ENCODE measurements around the gene GRM7.
A peak's percentile ranks its signal among the peaks of the same experiment; 100 is the strongest.

GRM7 gene

GRCh38 chr3:7709376-7710082 lies 848.6 kb downstream of the GRM7 start:
- DNase-seq, result no peak

GRCh38 chr3:7710284-7710683 lies 849.4 kb downstream of the GRM7 start:
- DNase-seq, result no peak

GRCh38 chr3:7713724-7714123 lies 852.8 kb downstream of the GRM7 start:
- no peak for DNase-seq

DNA sequence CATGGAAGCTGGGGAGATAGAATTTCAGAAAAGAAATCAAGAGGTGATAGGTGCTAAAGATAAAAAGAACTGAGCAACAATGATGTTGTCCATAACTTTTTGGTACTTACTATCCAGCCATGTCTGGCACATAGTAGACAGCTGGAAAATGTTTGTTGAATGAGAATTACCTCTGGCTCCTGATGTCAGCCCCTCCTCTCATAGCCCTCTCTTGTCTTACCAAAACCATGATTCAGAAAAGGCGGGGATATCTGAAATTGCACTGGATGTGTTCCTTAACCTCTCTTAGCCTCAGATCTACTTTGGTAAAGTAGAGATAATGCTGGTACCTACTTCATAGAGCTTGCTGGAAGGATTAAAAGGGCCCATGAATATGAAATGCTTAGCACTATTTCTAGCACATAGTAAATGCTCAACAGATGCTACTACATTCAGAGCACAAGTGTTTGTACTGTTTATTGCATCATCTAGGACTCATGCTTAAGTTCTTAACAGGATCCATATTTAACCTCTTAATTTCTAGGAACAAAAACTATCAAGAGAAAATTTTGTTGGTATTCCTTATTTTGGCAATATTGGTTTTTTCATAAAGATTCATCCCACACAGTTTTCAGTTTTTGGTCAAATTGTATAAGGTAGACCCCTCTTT lies 859.9 kb downstream of the GRM7 start:
- DNase-seq, result no peak

DNA sequence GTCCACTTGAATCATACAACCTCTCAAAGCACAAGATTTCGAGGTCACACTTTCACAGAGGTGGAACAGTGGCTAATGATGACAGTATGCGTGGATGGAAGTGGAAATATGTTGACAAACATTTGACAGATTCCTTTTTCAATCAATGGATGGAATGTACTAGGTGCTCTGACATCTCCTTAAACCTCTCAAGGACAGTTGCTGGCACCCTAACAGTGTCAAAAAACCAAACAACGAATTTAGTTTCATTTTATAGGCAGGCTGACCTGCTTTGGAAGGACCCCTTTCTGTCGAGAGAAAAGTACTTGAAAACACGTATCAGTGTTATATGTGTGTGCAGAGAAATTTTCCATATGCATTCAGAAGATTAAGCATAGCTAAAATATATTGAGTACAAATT lies 861.0 kb downstream of the GRM7 start:
- DNase-seq, result no peak

DNA sequence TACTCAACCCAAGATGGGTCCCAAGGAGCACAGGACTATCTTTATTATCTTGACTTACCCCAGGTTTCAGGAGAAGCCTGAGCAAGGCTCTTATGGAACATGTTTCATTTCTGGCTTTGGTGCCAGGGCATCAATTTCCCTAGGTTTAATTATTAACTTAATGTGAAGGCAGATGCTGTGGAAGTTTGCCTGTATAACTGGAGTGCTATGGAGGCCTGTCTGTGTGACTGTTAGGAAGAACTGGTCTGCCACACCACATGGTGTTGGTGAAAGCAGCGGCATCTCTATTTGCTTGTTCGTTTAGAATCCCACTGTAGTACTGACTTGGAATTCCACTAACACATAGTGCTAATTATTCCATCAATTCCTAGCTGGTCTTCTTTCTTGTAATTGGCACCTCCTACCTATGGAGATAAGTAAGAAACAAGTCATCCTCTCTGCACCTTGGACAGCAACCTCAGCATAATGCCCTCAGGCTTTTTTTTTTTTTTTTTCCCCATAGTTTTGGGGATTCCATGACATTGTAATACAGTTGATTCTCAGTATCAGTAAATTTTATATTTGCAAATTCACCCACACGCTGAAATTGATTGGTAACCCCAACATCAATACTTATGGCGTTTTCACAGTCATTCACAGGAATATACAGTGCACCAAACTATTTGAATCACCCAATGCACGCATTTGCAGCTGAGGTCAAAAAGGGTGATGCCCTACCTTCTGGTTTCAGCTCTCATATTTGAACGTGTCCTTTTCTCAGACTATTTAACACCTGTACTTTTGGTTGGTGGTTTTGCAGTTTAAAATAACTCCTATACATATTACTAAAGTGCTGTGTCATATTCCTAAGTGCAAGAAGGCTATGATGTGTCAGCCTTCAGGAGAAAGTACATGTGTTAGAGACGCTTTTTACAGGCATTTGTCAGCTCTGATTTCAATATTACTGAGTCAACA lies 867.9 kb downstream of the GRM7 start:
- no peak for DNase-seq

DNA sequence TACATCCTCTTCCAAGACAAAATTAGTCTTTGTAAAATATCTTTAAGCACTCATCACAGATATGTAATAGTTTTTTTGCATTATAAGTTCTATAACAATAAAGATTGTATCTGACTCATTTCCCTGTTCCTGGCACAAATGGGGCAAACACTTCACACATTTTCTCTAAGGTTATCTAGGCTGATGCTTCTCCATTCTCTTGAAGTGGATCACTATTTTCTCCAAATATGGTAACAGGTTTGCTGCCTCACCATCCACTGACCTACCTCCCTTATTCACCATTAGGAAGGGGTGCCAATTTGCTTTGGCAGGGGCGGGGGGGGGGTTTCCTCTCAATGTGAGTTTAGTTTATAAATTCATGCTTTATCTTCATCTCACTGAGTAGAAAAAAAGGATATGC lies 873.0 kb downstream of the GRM7 start:
- DNase-seq, result no peak

GRCh38 chr3:7734456-7734855 lies 873.5 kb downstream of the GRM7 start:
- DNase-seq, result no peak

- no peak for DNase-seq
These were observed 876.3 kb downstream of the GRM7 start for GRCh38 chr3:7737263-7737662.

GRCh38 chr3:7739754-7740153 lies 878.8 kb downstream of the GRM7 start:
- no peak for DNase-seq

DNA sequence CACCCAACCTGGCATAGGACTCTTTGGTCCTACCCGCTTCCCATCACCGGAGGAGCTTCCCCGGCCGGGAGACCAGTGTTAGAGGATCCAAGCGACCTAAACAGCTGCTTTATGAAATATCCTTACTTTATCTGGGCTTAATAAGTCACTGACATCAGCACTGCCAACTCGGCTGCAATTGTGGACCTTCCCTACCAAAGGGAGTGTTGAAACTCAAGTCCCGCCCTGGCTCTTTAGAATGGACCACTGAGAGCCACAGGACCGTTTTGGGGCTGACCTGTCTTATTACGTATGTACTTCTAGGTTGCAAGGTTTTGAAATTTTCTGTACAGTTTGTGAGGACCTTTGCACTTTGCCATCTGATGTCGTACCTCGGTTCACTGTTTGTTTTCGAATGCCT lies 879.5 kb downstream of the GRM7 start:
- no peak for DNase-seq

- DNase-seq, result no peak
These were observed 883.9 kb downstream of the GRM7 start for GRCh38 chr3:7744850-7745249.

- DNase-seq, result no peak
These were observed 884.8 kb downstream of the GRM7 start for GRCh38 chr3:7745711-7746110.

DNA sequence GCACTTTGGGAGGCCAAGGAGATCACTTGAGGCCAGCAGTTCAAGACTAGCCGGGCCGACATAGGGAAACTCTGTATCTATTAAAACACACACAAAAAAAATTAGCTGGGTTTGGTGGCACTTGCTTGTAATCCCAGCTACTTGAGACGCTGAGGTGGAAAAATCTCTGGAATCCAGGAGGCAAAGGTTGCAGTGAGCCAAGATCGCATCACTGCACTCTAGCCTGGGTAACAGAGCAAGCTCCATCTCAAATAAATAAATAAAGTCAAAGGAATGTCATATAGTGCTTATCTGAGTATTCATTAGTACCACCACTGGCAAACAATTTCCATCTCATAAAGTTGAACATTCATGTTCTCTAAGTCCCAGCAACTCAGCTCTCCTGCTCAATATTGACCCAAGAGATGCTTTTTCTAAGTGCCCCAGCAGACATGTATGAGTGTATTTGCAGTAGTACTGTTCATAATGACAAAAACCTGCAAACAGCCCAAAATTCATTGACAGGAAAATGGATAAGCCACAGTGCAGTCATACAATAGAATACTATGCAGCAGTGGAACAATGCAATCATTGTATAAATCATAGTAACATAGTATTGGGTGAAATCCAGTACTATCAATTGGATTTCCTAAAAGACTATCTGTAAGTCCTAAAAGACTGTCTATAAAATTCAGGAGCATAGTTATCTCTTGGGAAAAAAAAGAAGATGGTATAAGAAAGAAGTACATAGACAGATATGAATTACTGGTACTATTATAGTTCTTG lies 889.2 kb downstream of the GRM7 start:
- DNase-seq, result no peak

- DNase-seq, result no peak
These were observed 891.1 kb downstream of the GRM7 start for GRCh38 chr3:7752005-7752404.

DNA sequence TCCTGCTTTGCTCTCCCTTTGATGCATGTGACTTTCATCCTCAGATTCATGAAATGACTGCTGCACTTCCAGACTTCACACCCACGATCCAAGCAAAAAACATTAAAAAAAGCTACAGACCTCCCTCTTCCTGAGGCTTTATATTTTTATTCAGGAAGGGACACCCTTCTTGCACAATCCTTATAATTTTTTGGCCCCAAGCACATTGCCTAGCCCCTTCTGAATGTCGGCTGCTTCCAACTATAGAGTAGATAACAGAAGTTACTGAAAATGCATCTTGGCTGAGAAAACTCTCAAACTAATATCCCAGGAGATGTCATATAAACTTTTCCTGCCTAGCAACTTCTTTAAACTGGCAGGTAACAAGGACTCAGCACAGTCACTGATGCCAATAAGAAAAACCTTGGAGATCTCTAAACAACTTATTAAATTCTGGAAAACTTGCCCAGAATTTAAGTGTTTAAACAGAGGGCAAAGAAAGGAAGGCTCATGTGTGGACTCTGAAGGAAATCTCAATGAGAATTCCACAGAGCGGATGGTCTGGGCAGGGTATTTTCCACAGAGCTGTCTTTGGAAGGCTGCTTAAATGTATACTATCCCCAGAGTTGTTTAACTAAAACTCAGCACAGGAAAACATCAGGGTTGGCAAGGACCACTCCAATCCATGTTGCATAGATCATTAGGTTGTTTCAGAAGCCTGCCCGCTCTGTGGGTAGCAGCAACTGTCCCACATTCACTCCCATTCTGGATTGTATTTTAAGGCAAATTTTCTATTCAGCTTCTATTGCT lies 893.9 kb downstream of the GRM7 start:
- DNase-seq, result peak in 2 of 58 donors; percentile 10 to 14

DNA sequence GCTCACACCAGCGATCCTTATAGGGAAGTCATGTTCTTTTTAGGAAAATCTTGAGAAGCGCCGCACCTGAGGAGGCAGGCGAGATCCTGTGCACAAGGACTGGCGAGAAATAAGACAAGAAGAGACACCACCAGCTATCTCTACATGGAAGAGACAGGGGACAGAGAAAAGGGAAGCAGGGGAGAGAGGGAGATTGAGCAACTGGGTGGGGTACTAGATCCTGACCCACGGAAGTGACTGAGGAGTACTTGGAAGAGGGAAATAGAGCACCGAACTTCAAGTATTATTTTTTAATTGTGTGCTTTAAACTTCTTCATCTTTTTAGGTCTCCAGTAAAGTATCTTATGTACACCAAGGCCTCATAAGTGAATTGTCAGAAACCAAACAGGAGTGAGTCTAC lies 898.7 kb downstream of the GRM7 start:
- no peak for DNase-seq

DNA sequence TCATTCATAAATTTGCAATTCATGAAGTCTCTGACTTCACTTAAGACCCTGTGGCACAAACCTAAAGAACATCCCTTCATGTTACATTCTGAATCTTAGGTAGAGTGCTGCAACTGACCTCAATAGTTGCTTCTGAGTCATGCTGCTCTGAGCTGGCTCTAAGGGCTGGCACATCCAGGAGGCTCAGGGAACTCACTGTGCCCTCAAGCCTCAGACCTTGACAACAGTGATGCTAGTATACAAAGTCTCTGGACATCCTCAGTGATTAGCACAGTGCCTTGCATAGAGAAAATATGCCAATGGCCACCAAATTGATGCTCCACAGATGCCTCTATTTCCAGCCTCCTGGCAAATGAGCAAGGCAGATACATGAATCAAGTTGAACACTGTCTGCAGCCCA lies 899.8 kb downstream of the GRM7 start:
- peak in 1 of 58 donors; percentile 3 for DNase-seq

GRCh38 chr3:7764115-7764514 lies 903.2 kb downstream of the GRM7 start:
- no peak for DNase-seq

DNA sequence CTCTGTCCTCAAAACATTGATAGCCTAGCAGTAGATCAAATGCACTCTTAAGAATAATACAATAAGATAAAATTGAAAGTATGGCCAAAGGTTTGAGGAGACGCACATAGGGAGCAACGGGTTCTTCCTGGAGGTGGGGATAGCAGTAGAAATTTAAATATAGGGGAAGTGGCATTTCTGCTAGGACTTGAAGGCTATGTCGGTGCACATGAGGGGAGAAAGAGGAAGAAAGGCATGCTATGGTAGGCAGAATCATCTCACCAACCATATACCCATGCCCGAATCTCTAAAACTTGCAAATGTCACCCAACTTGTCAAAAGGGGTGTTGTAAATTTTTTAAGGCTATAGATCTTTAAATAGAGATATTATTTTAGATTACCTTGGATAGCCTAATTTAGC lies 905.6 kb downstream of the GRM7 start:
- DNase-seq, result no peak

GRCh38 chr3:7779331-7779730 lies 918.4 kb downstream of the GRM7 start:
- no peak for DNase-seq

Data from anterior cingulate cortex (tissue), 58 donors.